OCI-LY1 (cell line): ENCODE data around the gene GALNT17.

Experiments
- H2AFZ ChIP-seq: fragments of 200-600 bp; sonication (generic), shearing (Covaris generic); 2 replicates; pipeline ENCODE4 v1.6.0; 2014; ENCODE audit warnings: antibody characterized with exemption, mild to moderate bottlenecking, low read length
- H3F3A ChIP-seq: fragments of 200-600 bp; sonication (generic), shearing (Covaris generic); 2 replicates; pipeline ENCODE4 v1.6.0; 2014; ENCODE audit warnings: mild to moderate bottlenecking, antibody characterized with exemption, low read length, moderate library complexity; ENCODE audit not compliant: insufficient read depth
- H3K27ac ChIP-seq: fragments of 200-600 bp; sonication (generic); 2 replicates; pipeline ENCODE4 v1.5.1; 2014; ENCODE audit warnings: low read length, mixed run types, mild to moderate bottlenecking, low read depth; ENCODE audit not compliant: poor library complexity, severe bottlenecking
- H3K27me3 ChIP-seq: fragments of 200-600 bp; sonication (generic); 2 replicates; pipeline ENCODE4 v1.6.0; 2014; ENCODE audit warnings: antibody characterized with exemption, mild to moderate bottlenecking, low read length, moderate library complexity; ENCODE audit not compliant: insufficient read depth
- H3K36me3 ChIP-seq: fragments of 200-600 bp; sonication (generic); 2 replicates; pipeline ENCODE4 v1.6.1; 2014; ENCODE audit warnings: mild to moderate bottlenecking, antibody characterized with exemption, low read length, moderate library complexity, mixed read lengths; ENCODE audit not compliant: insufficient read depth
- H3K4me1 ChIP-seq: fragments of 200-600 bp; sonication (generic); 2 replicates; pipeline ENCODE4 v1.5.1; 2014; ENCODE audit warnings: mild to moderate bottlenecking, low read length, moderate library complexity; ENCODE audit not compliant: insufficient read depth, severe bottlenecking
- H3K4me2 ChIP-seq: fragments of 200-600 bp; sonication (generic), shearing (Covaris generic); 2 replicates; pipeline ENCODE4 v1.6.1; 2014; ENCODE audit warnings: low read length
- H3K4me3 ChIP-seq: fragments of 200-600 bp; sonication (generic); 2 replicates; pipeline ENCODE4 v1.5.1; 2014; ENCODE audit warnings: low read length, low read depth, mild to moderate bottlenecking, mixed read lengths; ENCODE audit not compliant: poor library complexity, severe bottlenecking
- H3K79me2 ChIP-seq: fragments of 200-600 bp; shearing (Covaris generic); 2 replicates; pipeline ENCODE4 v1.6.1; 2016; ENCODE audit warnings: mixed run types, low read length, mixed read lengths; ENCODE audit not compliant: insufficient read depth
- H3K9ac ChIP-seq: fragments of 200-600 bp; sonication (generic), shearing (Covaris generic); 2 replicates; pipeline ENCODE4 v1.6.1; 2014; ENCODE audit warnings: mild to moderate bottlenecking, low read length, mixed read lengths
- H3K9me2 ChIP-seq: fragments of 200-600 bp; sonication (generic), shearing (Covaris generic); 2 replicates; pipeline ENCODE4 v1.6.1; 2014; ENCODE audit warnings: low read depth, mild to moderate bottlenecking, low read length, mixed read lengths
- H3K9me3 ChIP-seq: fragments of 200-600 bp; shearing (Covaris generic); 2 replicates; pipeline ENCODE4 v1.6.1; 2014; ENCODE audit warnings: low read length, mixed read lengths
- H4K20me1 ChIP-seq: fragments of 200-600 bp; sonication (generic), shearing (Covaris generic); 2 replicates; pipeline ENCODE4 v1.6.0; 2016; ENCODE audit warnings: mild to moderate bottlenecking, low read length; ENCODE audit not compliant: insufficient read depth
- EZH2 ChIP-seq: fragments of 200-600 bp; sonication (generic), shearing (Covaris generic); IDR thresholded peaks from 2 replicates; pipeline ENCODE4 v1.8.0; 2017; ENCODE audit warnings: borderline replicate concordance, mixed run types, mild to moderate bottlenecking, antibody characterized with exemption, low read length, moderate library complexity, mixed read lengths
- TF ChIP-seq, protein P1 (sequence below): fragments of 200-600 bp; sonication (generic), shearing (Covaris generic); IDR thresholded peaks from 2 replicates; pipeline ENCODE4 v1.5.1; 2017; ENCODE audit warnings: mild to moderate bottlenecking, antibody characterized with exemption, low read length, moderate library complexity, mixed read lengths

Gene GALNT17

DNA sequence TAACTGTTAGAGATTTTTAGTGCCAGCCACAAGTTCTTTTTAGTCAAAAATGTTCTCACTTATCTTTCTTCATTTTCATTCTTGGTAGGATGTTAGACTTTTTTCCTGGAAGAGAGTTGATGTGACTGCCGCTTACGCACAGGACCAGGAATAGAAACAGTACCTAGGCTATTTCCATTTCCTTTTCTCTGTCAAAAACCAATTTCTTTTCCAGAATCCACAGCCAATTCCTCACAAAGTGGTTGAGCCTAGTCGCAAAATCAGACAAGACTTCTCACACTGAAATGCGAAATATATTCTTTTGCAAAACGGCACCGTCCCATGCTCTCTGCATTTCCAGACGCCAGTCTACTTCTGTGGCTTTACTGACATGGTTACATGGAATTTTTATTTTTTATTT lies 394.2 kb downstream of the GALNT17 start:
- TF ChIP-seq, protein P1, sequence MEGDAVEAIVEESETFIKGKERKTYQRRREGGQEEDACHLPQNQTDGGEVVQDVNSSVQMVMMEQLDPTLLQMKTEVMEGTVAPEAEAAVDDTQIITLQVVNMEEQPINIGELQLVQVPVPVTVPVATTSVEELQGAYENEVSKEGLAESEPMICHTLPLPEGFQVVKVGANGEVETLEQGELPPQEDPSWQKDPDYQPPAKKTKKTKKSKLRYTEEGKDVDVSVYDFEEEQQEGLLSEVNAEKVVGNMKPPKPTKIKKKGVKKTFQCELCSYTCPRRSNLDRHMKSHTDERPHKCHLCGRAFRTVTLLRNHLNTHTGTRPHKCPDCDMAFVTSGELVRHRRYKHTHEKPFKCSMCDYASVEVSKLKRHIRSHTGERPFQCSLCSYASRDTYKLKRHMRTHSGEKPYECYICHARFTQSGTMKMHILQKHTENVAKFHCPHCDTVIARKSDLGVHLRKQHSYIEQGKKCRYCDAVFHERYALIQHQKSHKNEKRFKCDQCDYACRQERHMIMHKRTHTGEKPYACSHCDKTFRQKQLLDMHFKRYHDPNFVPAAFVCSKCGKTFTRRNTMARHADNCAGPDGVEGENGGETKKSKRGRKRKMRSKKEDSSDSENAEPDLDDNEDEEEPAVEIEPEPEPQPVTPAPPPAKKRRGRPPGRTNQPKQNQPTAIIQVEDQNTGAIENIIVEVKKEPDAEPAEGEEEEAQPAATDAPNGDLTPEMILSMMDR: no peak
- no peak overlapping the region for H3K4me3 ChIP-seq
- H3K4me2 ChIP-seq: no peak overlapping the region
- H3F3A ChIP-seq: no peaks in the 10 kb centered on the region
- no peaks in the 10 kb centered on the region for H3K27me3 ChIP-seq
- H3K4me1 ChIP-seq: no peaks in the 10 kb centered on the region
- H2AFZ ChIP-seq: no peak overlapping the region
- H4K20me1 ChIP-seq: no peaks in the 10 kb centered on the region
- H3K9ac ChIP-seq: no peak overlapping the region
- H3K27ac ChIP-seq: no peak overlapping the region
- H3K36me3 ChIP-seq: no peaks in the 10 kb centered on the region
- H3K79me2 ChIP-seq: no peaks in the 10 kb centered on the region
- H3K9me3 ChIP-seq: no peaks in the 10 kb centered on the region
- no peaks in the 10 kb centered on the region for H3K9me2 ChIP-seq

DNA sequence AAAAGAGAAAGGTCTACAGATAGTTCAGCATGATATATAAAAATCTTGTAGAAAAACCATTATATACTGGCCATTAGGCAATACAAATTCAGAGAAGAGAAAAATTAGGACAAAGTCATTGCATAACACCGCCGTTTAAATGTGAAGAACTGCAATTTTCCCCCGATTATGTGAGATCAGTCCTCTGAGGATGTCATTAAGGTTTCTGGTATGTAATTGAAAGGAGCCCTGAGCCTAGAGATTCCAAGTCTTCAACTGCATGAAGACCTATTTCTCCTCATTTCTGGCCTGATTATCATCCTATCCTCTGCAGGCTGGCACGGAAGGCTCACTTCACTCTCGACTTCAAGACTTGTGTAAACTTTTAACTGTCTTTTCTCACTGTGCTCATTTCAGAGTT lies 395.3 kb downstream of the GALNT17 start:
- no peaks in the 10 kb centered on the region for H3K4me1 ChIP-seq
- no peaks in the 10 kb centered on the region for H3K27me3 ChIP-seq
- H3K27ac ChIP-seq: no peak overlapping the region
- H3K9ac ChIP-seq: no peak overlapping the region
- no peaks in the 10 kb centered on the region for H3K79me2 ChIP-seq
- H3F3A ChIP-seq: no peaks in the 10 kb centered on the region
- H3K4me3 ChIP-seq: no peak overlapping the region
- H3K9me2 ChIP-seq: no peaks in the 10 kb centered on the region; the same call in 1 of the 2 replicates
- TF ChIP-seq, protein P1: no peak
- no peak for TF ChIP-seq EZH2
- no peak overlapping the region for H3K4me2 ChIP-seq
- H3K36me3 ChIP-seq: no peaks in the 10 kb centered on the region
- H3K9me3 ChIP-seq: no peaks in the 10 kb centered on the region
- H2AFZ ChIP-seq: no peak overlapping the region
- H4K20me1 ChIP-seq: no peaks in the 10 kb centered on the region

DNA sequence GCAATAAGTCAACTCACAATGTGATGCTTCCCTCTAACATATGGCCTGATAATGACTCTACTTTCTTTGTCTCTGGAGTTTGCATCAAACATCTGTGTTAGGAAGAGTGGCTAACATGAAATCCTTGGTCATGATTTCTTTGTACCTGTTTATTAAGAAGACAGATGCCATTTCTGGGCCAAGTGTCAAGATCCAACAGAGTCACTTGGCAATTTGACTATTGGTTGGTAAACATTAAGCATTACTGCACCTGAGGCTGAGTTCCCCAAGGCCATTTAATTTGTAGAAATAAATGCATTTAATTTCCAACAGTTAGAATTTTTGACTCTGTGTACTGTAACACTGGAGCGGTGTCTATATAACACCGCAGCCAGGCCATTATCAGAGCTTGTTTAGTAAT lies 403.7 kb downstream of the GALNT17 start:
- Histone ChIP-seq H3K27ac (no peak overlapping the region), H2AFZ (no peak overlapping the region), H3F3A (no peaks in the 10 kb centered on the region), H3K4me3 (no peak overlapping the region), H3K36me3 (no peaks in the 10 kb centered on the region), H3K9me2 (no peaks in the 10 kb centered on the region; the same call in 1 of the 2 replicates), H4K20me1 (no peaks in the 10 kb centered on the region), H3K27me3 (peaks cover 6% of the 10 kb centered on the region; the same call in 1 of the 2 replicates), H3K9me3 (no peaks in the 10 kb centered on the region), H3K79me2 (no peaks in the 10 kb centered on the region), H3K9ac (no peak overlapping the region), H3K4me1 (no peaks in the 10 kb centered on the region), H3K4me2 (no peak overlapping the region)
- no peak for TF ChIP-seq EZH2
- TF ChIP-seq, protein P1: no peak
